Astrocyte (in vitro differentiated cells and primary cell): Measurements from ENCODE around the gene CFAP43. TPM values are rescaled to one million over a fixed set of nuclear protein-coding genes. Genes with fewer than 3 reads are reported as not detected.

ENCODE experiments used
- DNase-seq: peaks from one replicate; pipeline ENCODE4 v3.0.0-alpha.2; 2010; ENCODE audit warnings: low read depth
- FAIRE-seq: peaks from 2 replicates; lab custom pipeline; 2011; peaks lifted over from hg19 to GRCh38; lab: Jason Lieb, UNC
- H2AFZ ChIP-seq: 2 replicates; pipeline ENCODE4 v1.6.0; 2012; ENCODE audit warnings: low read depth, low read length, inconsistent platforms
- H3K27ac ChIP-seq: 2 replicates; pipeline ENCODE4 v1.5.1; 2011; ENCODE audit warnings: low read depth, low read length, inconsistent platforms
- H3K27me3 ChIP-seq: 2 replicates; pipeline ENCODE4 v1.6.0; 2011; ENCODE audit warnings: low read length, inconsistent platforms; ENCODE audit not compliant: insufficient read depth
- H3K36me3 ChIP-seq: 2 replicates; pipeline ENCODE4 v1.5.1; 2011; ENCODE audit warnings: low read length, inconsistent platforms; ENCODE audit not compliant: insufficient read depth
- H3K4me1 ChIP-seq: 2 replicates; pipeline ENCODE4 v1.5.1; 2011; ENCODE audit warnings: low read length, inconsistent platforms; ENCODE audit not compliant: insufficient read depth
- H3K4me2 ChIP-seq: 2 replicates; pipeline ENCODE4 v1.6.0; 2012; ENCODE audit warnings: low read length, inconsistent platforms
- H3K4me3 ChIP-seq: 2 replicates; pipeline ENCODE4 v1.5.1; 2011; ENCODE audit warnings: low read depth, mild to moderate bottlenecking, low read length, inconsistent platforms; ENCODE audit not compliant: insufficient read depth
- H3K79me2 ChIP-seq: 2 replicates; pipeline ENCODE4 v1.6.0; 2012; ENCODE audit warnings: mild to moderate bottlenecking, low read length, inconsistent platforms; ENCODE audit not compliant: insufficient read depth
- H3K9ac ChIP-seq: 2 replicates; pipeline ENCODE4 v1.6.0; 2012; ENCODE audit warnings: mild to moderate bottlenecking, low read length, inconsistent platforms
- H3K9me3 ChIP-seq: 2 replicates; pipeline ENCODE4 v1.5.1; 2012; ENCODE audit warnings: low read depth, mild to moderate bottlenecking, low read length, inconsistent platforms; ENCODE audit not compliant: insufficient read depth
- H4K20me1 ChIP-seq: 2 replicates; pipeline ENCODE4 v1.6.0; 2012; ENCODE audit warnings: low read length, inconsistent platforms; ENCODE audit not compliant: insufficient read depth
- H3K27ac Mint-ChIP-seq: one replicate; pipeline ENCODE4 v1.8.0; 2021; ENCODE audit warnings: mild to moderate bottlenecking, mixed read lengths; ENCODE audit not compliant: unreplicated experiment
- H3K27me3 Mint-ChIP-seq: one replicate; pipeline ENCODE4 v1.8.0; 2021; ENCODE audit warnings: low read depth, mixed read lengths; ENCODE audit not compliant: unreplicated experiment
- H3K36me3 Mint-ChIP-seq: one replicate; pipeline ENCODE4 v1.8.0; 2021; ENCODE audit warnings: low read depth, mixed read lengths; ENCODE audit not compliant: unreplicated experiment
- H3K4me1 Mint-ChIP-seq: one replicate; pipeline ENCODE4 v1.8.0; 2021; ENCODE audit warnings: low read depth, mixed read lengths; ENCODE audit not compliant: unreplicated experiment
- H3K4me3 Mint-ChIP-seq: one replicate; pipeline ENCODE4 v1.8.0; 2021; ENCODE audit warnings: mild to moderate bottlenecking, moderate library complexity, mixed read lengths; ENCODE audit not compliant: unreplicated experiment
- H3K9me3 Mint-ChIP-seq: one replicate; pipeline ENCODE4 v1.8.0; 2021; ENCODE audit warnings: mild to moderate bottlenecking, mixed read lengths; ENCODE audit not compliant: unreplicated experiment
- EZH2 ChIP-seq: IDR thresholded peaks from 2 replicates; pipeline ENCODE4 v1.6.1; 2012; ENCODE audit warnings: mild to moderate bottlenecking, low read length, inconsistent platforms; ENCODE audit not compliant: insufficient read depth
- total RNA-seq: library from RNA; stranded (reverse); gene quantifications from 2 replicates; pipeline ENCODE4 v1.2.1, GENCODE V29; 2021
- TF ChIP-seq, protein P1 (sequence below): IDR thresholded peaks from 2 replicates; pipeline ENCODE4 v1.5.1; 2011; ENCODE audit warnings: low read depth, mild to moderate bottlenecking, inconsistent platforms, low read length, moderate library complexity; ENCODE audit not compliant: insufficient read depth

Gene CFAP43
- total RNA-seq, 1 donor from 2014 or later, result 0.27 TPM

DNA sequence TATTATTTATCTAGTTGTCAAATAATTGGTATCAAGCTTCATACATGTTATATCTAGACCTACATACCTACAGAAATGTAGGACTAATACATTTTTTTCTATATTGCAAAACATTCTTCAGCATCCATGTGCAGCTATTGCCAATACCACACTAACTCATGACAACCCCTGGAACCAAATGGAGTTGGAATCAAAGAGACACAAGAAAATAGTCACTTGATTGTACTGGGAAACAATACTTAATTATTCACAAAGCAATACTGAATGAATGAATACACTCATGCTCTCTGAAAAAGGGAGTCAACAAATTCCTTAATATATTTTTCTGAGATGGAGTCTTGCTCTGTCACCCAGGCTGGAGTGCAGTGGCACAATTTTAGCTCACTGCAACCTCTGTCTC lies 10.4 kb upstream of the CFAP43 start:
- Histone ChIP-seq H3K4me3 (no peak overlapping the region), H3K9me3 (no peaks in the 10 kb centered on the region), H4K20me1 (no peaks in the 10 kb centered on the region), H3K27me3 (peaks cover 3% of the 10 kb centered on the region), H3K27ac (no peak overlapping the region), H3K4me1 (no peaks in the 10 kb centered on the region), H2AFZ (no peak overlapping the region), H3K4me2 (no peak overlapping the region), H3K9ac (no peak overlapping the region), H3K36me3 (no peaks in the 10 kb centered on the region), H3K79me2 (no peaks in the 10 kb centered on the region)
- no peaks in the 10 kb centered on the region for H3K4me1 Mint-ChIP-seq
- peaks cover 9% of the 10 kb centered on the region for H3K27me3 Mint-ChIP-seq
- TF ChIP-seq, protein P1, sequence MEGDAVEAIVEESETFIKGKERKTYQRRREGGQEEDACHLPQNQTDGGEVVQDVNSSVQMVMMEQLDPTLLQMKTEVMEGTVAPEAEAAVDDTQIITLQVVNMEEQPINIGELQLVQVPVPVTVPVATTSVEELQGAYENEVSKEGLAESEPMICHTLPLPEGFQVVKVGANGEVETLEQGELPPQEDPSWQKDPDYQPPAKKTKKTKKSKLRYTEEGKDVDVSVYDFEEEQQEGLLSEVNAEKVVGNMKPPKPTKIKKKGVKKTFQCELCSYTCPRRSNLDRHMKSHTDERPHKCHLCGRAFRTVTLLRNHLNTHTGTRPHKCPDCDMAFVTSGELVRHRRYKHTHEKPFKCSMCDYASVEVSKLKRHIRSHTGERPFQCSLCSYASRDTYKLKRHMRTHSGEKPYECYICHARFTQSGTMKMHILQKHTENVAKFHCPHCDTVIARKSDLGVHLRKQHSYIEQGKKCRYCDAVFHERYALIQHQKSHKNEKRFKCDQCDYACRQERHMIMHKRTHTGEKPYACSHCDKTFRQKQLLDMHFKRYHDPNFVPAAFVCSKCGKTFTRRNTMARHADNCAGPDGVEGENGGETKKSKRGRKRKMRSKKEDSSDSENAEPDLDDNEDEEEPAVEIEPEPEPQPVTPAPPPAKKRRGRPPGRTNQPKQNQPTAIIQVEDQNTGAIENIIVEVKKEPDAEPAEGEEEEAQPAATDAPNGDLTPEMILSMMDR, result no peak
- no peak for TF ChIP-seq EZH2
- DNase-seq (no peak), FAIRE-seq (no peak)
- H3K4me3 Mint-ChIP-seq, result no peak overlapping the region
- peaks cover 12% of the 10 kb centered on the region for H3K9me3 Mint-ChIP-seq
- H3K27ac Mint-ChIP-seq, result no peak overlapping the region
- H3K36me3 Mint-ChIP-seq, result no peaks in the 10 kb centered on the region

DNA sequence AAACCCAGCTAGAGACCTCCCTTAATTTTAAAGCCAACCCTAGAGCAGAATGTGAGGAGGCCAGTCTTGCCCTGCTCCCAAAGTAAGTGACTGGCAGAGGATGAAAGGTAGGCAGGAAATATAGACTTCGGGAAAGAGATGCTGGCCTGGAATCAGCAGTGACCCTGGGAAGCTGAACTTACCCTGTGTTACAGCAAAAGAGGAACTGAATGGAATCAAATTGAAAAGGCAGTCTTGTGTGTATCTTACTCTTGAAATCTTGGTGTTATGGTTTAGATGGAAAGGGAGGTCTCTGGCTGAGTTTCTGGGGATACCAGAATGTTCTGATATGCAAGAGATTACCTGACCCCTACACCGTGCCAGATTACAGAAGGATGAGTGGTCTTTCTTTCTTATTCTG lies 7.9 kb upstream of the CFAP43 start:
- DNase-seq, result no peak
- no peaks in the 10 kb centered on the region for H3K4me1 Mint-ChIP-seq
- peaks cover 12% of the 10 kb centered on the region for H3K9me3 Mint-ChIP-seq
- Histone ChIP-seq H3K9ac (no peak overlapping the region), H2AFZ (no peak overlapping the region), H3K27ac (no peak overlapping the region), H3K9me3 (no peaks in the 10 kb centered on the region), H3K27me3 (peaks cover 3% of the 10 kb centered on the region), H3K79me2 (no peaks in the 10 kb centered on the region), H3K36me3 (no peaks in the 10 kb centered on the region), H4K20me1 (no peaks in the 10 kb centered on the region), H3K4me1 (no peaks in the 10 kb centered on the region), H3K4me2 (no peak overlapping the region), H3K4me3 (no peak overlapping the region)
- H3K36me3 Mint-ChIP-seq, result no peaks in the 10 kb centered on the region
- H3K27me3 Mint-ChIP-seq, result peaks cover 9% of the 10 kb centered on the region
- no peak for FAIRE-seq
- H3K27ac Mint-ChIP-seq, result no peak overlapping the region
- TF ChIP-seq, protein P1, result no peak
- TF ChIP-seq EZH2, result no peak
- H3K4me3 Mint-ChIP-seq, result no peak overlapping the region

DNA sequence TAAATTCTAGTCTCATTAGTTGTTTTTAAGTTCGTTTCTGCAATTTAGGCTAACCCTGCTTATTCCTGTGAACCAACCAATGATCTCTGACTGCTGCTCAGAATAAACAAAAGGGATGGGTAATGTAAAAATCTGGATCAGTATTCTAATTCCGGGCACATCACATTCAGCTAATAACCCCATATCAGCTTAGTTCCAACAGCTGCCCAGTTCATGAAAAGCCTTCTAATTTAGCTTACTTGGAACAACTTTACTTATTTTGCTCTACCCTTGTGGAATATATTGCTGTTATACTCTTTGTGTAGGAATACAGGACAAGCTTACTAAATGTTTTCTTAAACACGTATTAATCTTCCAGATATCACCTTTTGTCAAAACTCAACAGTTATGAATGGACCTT lies 3.6 kb upstream of the CFAP43 start:
- no peak overlapping the region for H3K27ac ChIP-seq
- H3K79me2 ChIP-seq, result no peaks in the 10 kb centered on the region
- H3K9ac ChIP-seq, result no peak overlapping the region
- no peak overlapping the region for H3K4me3 ChIP-seq
- H3K9me3 Mint-ChIP-seq, result peaks cover 12% of the 10 kb centered on the region
- peaks cover 9% of the 10 kb centered on the region for H3K4me1 ChIP-seq
- no peaks in the 10 kb centered on the region for H3K36me3 ChIP-seq
- H3K4me1 Mint-ChIP-seq, result no peaks in the 10 kb centered on the region
- no peaks in the 10 kb centered on the region for H3K36me3 Mint-ChIP-seq
- no peak for DNase-seq
- H3K4me3 Mint-ChIP-seq, result no peak overlapping the region
- no peaks in the 10 kb centered on the region for H4K20me1 ChIP-seq
- H3K27ac Mint-ChIP-seq, result no peak overlapping the region
- no peak overlapping the region for H3K4me2 ChIP-seq
- TF ChIP-seq EZH2, result no peak
- TF ChIP-seq, protein P1, result no peak
- FAIRE-seq, result no peak
- H3K27me3 ChIP-seq, result peaks cover 3% of the 10 kb centered on the region
- peaks cover 6% of the 10 kb centered on the region for H3K27me3 Mint-ChIP-seq
- no peaks in the 10 kb centered on the region for H3K9me3 ChIP-seq
- H2AFZ ChIP-seq, result no peak overlapping the region
